Esophagus (tissue), 2 donors: ENCODE data around the gene RGPD6. TPM values are rescaled to one million over a fixed set of nuclear protein-coding genes. Genes with fewer than 3 reads are reported as not detected.
"Not testable (repeated sequence)": the region's sequence is repeated elsewhere in the genome, so short reads cannot be mapped to it uniquely, and the experiment has no call there.

Experiments
- H3K27ac ChIP-seq, 2 donors: one replicate each; pipeline ENCODE4 v1.5.1; 2013; ENCODE audit warnings: low read depth in 2 of 2, mild to moderate bottlenecking in 2 of 2, inconsistent platforms in 1 of 2, low read length in 1 of 2, moderate library complexity in 1 of 2
- H3K27me3 ChIP-seq, 2 donors: one replicate each; pipeline ENCODE4 v1.6.1; 2013; ENCODE audit warnings: low read length in 2 of 2, control low read depth in 1 of 2, mild to moderate bottlenecking in 1 of 2; ENCODE audit not compliant: insufficient read depth in 2 of 2, control insufficient read depth in 1 of 2
- H3K36me3 ChIP-seq, 2 donors: one replicate each; pipeline ENCODE4 v1.6.1; 2013; ENCODE audit warnings: low read length in 1 of 2; ENCODE audit not compliant: control insufficient read depth in 2 of 2, insufficient read depth in 2 of 2
- H3K4me1 ChIP-seq, 2 donors: one replicate each; pipeline ENCODE4 v1.6.1; 2013; ENCODE audit warnings: low read length in 1 of 2; ENCODE audit not compliant: control insufficient read depth in 2 of 2, insufficient read depth in 2 of 2
- H3K4me3 ChIP-seq, 2 donors: one replicate each; pipeline ENCODE4 v1.5.1; 2013; ENCODE audit warnings: low read length in 2 of 2, mild to moderate bottlenecking in 2 of 2, low read depth in 1 of 2, moderate library complexity in 1 of 2
- H3K9me3 ChIP-seq, 2 donors: one replicate each; pipeline ENCODE4 v1.6.1; 2013; ENCODE audit warnings: mild to moderate bottlenecking in 2 of 2, low read depth in 1 of 2, low read length in 1 of 2, moderate library complexity in 1 of 2; ENCODE audit not compliant: control insufficient read depth in 2 of 2, insufficient read depth in 1 of 2
- WGBS, 2 donors: extraction: QIAGEN DNeasy Blood & Tissue Kit; methylation state at CpG; one replicate each; pipeline ENCODE4 v1.1.7; 2013; 5-methylcytosine and 5-hydroxymethylcytosine counted together
- polyA plus RNA-seq, 2 donors: library from polyadenylated mRNA; stranded (reverse); fragments of 200-250 nt; gene quantifications; one replicate each; pipeline ENCODE4 v1.2.3, GENCODE V29; 2013
- donor health status: healthy with polysubstance abuse.
- donor health status: Bipolar disorder and iron deficiency.

The RGPD6 gene
- polyA plus RNA-seq, 2 donors, result 4.6 to 9.1 TPM

GRCh38 chr2:110481200-110481599 is 95.8 kb downstream of the RGPD6 start:
- no CpG with 5 or more reads among the region's 3 CpGs for WGBS, 2 donors

GRCh38 chr2:110480084-110480483 is 96.9 kb downstream of the RGPD6 start:
- not testable (repeated sequence) for H3K9me3 ChIP-seq, H3K4me1 ChIP-seq, H3K27ac ChIP-seq, H3K4me3 ChIP-seq, H3K27me3 ChIP-seq, H3K36me3 ChIP-seq
- no CpG with 5 or more reads among the region's 4 CpGs for WGBS, 2 donors

More at GRCh38 chr2:110481200-110481599, 95.8 kb downstream of the RGPD6 start:
- not testable (repeated sequence) for H3K36me3 ChIP-seq, H3K4me3 ChIP-seq, H3K4me1 ChIP-seq, H3K27me3 ChIP-seq, H3K27ac ChIP-seq, H3K9me3 ChIP-seq

- not testable (repeated sequence) for H3K9me3 ChIP-seq, H3K4me3 ChIP-seq, H3K27me3 ChIP-seq, H3K27ac ChIP-seq, H3K4me1 ChIP-seq, H3K36me3 ChIP-seq
- WGBS, 2 donors, result no CpG with 5 or more reads among the region's 7 CpGs
These were observed 99.7 kb downstream of the RGPD6 start for GRCh38 chr2:110477370-110477769.

GRCh38 chr2:110476952-110477351 is 100.1 kb downstream of the RGPD6 start:
- not testable (repeated sequence) for H3K27ac ChIP-seq, H3K4me1 ChIP-seq, H3K9me3 ChIP-seq, H3K36me3 ChIP-seq, H3K27me3 ChIP-seq, H3K4me3 ChIP-seq
- whole genome bisulfite sequencing, 2 donors, result no CpG with 5 or more reads among the region's 6 CpGs

- not testable (repeated sequence) for H3K4me3 ChIP-seq, H3K27me3 ChIP-seq, H3K36me3 ChIP-seq, H3K4me1 ChIP-seq, H3K27ac ChIP-seq, H3K9me3 ChIP-seq
- WGBS, 2 donors, result no CpG with 5 or more reads among the region's 3 CpGs
These were observed 101.2 kb downstream of the RGPD6 start for GRCh38 chr2:110475627-110476359.

GRCh38 chr2:110474898-110475297 is 102.1 kb downstream of the RGPD6 start:
- H3K36me3 ChIP-seq, H3K27ac ChIP-seq, H3K4me1 ChIP-seq, H3K9me3 ChIP-seq, H3K4me3 ChIP-seq, H3K27me3 ChIP-seq: not testable (repeated sequence)
- WGBS, 2 donors, result no CpG with 5 or more reads among the region's 4 CpGs

- H3K4me1 ChIP-seq, H3K9me3 ChIP-seq, H3K27me3 ChIP-seq, H3K27ac ChIP-seq, H3K36me3 ChIP-seq, H3K4me3 ChIP-seq: not testable (repeated sequence)
- no CpG with 5 or more reads among the region's 3 CpGs for WGBS, 2 donors
These were observed 104.0 kb downstream of the RGPD6 start for GRCh38 chr2:110473059-110473358.

- H3K36me3 ChIP-seq, H3K4me1 ChIP-seq, H3K9me3 ChIP-seq, H3K27me3 ChIP-seq, H3K27ac ChIP-seq, H3K4me3 ChIP-seq: not testable (repeated sequence)
- no CpG with 5 or more reads among the region's 29 CpGs for WGBS, 2 donors
These were observed 104.6 kb downstream of the RGPD6 start, which contains the start of gene LIMS4 for GRCh38 chr2:110472171-110473058. Gene LIMS4, minus strand, starts transcription at chr2:110472816. Its CDS starts 38 bp downstream, at chr2:110472778.

GRCh38 chr2:110468921-110469320 is 108.1 kb downstream of the RGPD6 start:
- no CpG with 5 or more reads among the region's 7 CpGs for WGBS, 2 donors
- not testable (repeated sequence) for H3K9me3 ChIP-seq, H3K27ac ChIP-seq, H3K4me3 ChIP-seq, H3K36me3 ChIP-seq, H3K27me3 ChIP-seq, H3K4me1 ChIP-seq

- H3K9me3 ChIP-seq, H3K36me3 ChIP-seq, H3K4me3 ChIP-seq, H3K27ac ChIP-seq, H3K4me1 ChIP-seq, H3K27me3 ChIP-seq: not testable (repeated sequence)
- no CpG with 5 or more reads among the region's 8 CpGs for WGBS, 2 donors
These were observed 111.7 kb downstream of the RGPD6 start for GRCh38 chr2:110465312-110465711.
